ENCODE measurements around the gene KIAA1755. TPM values are rescaled to one million over a fixed set of nuclear protein-coding genes. Genes with fewer than 3 reads are reported as not detected.

The KIAA1755 gene
- total and polyA plus RNA-seq, 9 of the 15 experiments (the other 6 are each of a cell fraction or from before 2014, with no cell fraction given), result not detected

DNA sequence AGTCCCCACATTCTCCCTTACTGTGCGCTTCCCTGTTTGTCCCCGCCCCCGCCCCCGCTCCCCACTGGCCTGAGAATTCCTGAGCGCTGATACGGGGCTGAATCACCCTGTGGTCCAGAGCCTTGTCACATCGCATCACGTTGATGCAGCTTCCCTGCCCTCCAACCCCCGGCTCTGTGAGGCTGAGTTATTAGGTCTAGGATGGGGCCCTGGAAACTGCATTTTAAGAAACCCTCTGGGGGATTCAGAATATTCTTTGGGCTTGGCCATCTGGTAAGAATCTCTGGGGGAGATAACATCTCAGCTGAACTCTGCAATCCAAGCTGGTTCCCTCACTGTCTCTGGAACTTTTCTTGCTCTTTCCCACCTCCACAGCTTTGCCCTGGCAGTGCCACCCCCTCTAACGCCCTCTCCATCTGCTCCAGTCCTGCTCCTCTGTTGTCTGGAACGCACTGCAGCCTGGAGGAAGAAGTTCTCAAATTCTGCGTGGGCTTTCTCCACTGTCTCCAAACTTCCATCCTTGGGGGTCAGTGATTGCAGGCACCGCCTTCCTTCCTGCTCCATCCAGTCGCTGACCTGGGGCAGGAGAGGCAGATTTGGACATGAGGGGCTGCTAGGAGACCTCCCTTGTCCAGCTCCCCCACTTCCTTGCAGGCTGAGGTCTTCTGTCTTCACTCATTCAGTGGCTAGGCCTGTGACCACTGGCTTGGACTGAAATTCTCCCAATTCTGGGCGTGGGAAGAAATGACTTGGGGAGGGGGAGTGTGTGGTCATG is 42.6 kb downstream of the KIAA1755 start:
- FAIRE-seq (peak; percentile 64), DNase-seq (ENCODE audit: extremely low read depth in 1 of 4, low spot score in 3 of 4) (peak in 3 of 4 experiments; percentile 55 to 56 (median 55)), ATAC-seq (no peak)
- Histone ChIP-seq H2AFZ (ENCODE audit: low read depth, low read length) (no peak overlapping the region), H3K4me3 (no peak overlapping the region), H3K79me2 (ENCODE audit: control insufficient read depth, insufficient read depth, low read length) (no peaks in the 10 kb centered on the region), H3K4me1 (replicated peaks in 1 of 2; ENCODE audit: control insufficient read depth in 2 of 2, insufficient read depth in 2 of 2, low read length in 2 of 2) (peaks cover 0 to 24% of the 10 kb centered on the region in 2 experiments; a peak in 2 of 5 replicates), H3K27me3 (ENCODE audit: control insufficient read depth in 2 of 2, insufficient read depth in 2 of 2, low read length in 2 of 2) (peaks cover 6 to 49% of the 10 kb centered on the region in 2 experiments; a peak in 4 of 5 replicates), H4K20me1 (replicated peaks; ENCODE audit: control insufficient read depth, insufficient read depth, low read length) (peaks cover 8% of the 10 kb centered on the region; the same call in 1 of the 2 replicates), H3K36me3 (ENCODE audit: control insufficient read depth, insufficient read depth, low read length) (no peaks in the 10 kb centered on the region), H3K9me1 (ENCODE audit: control insufficient read depth, insufficient read depth, low read length) (no peaks in the 10 kb centered on the region), H3K9me3 (replicated peaks; ENCODE audit: control insufficient read depth, insufficient read depth, low read depth, low read length) (no peaks in the 10 kb centered on the region), H3K4me2 (ENCODE audit: insufficient read depth, low read length) (no peak overlapping the region), H3K9ac (ENCODE audit: insufficient read depth in 1 of 2, low read depth in 2 of 2, low read length in 2 of 2) (no peak overlapping the region), H3K27ac (ENCODE audit: extremely low read depth, low read depth, low read length) (no peak overlapping the region)
- ChIA-PET CTCF (ENCODE audit: low intra/inter-chr PET ratio) (interaction anchor here (1.4 kb wide), 1 partner anchor 160 kb away, joined by 5 read pairs; no protein-coding TSS in a partner anchor), POLR2A (interaction anchor here (0.6 kb wide), 1 partner anchor 854 kb away, joined by 3 read pairs; no protein-coding TSS in a partner anchor)
- BruUV-seq (replicated peaks), result no TSS peak
- intact Hi-C loops (cut with micrococcal nuclease), result no loop called here
- in situ Hi-C loops (cut with MboI), result loop anchor here (10.0 kb wide), 1 partner anchor 323 kb away; no protein-coding TSS in a partner anchor
- WGBS (ENCODE audit: insufficient coverage, low coverage, missing lambda C conversion rate), result 7% methylated on average over 14 of the region's 15 CpGs
- TF ChIP-seq HNRNPK (IDR thresholded peaks at IDR 0.05; ENCODE audit: low read depth, low read length, poor library complexity, severe bottlenecking), result no peak
- TF ChIP-seq, protein P1, sequence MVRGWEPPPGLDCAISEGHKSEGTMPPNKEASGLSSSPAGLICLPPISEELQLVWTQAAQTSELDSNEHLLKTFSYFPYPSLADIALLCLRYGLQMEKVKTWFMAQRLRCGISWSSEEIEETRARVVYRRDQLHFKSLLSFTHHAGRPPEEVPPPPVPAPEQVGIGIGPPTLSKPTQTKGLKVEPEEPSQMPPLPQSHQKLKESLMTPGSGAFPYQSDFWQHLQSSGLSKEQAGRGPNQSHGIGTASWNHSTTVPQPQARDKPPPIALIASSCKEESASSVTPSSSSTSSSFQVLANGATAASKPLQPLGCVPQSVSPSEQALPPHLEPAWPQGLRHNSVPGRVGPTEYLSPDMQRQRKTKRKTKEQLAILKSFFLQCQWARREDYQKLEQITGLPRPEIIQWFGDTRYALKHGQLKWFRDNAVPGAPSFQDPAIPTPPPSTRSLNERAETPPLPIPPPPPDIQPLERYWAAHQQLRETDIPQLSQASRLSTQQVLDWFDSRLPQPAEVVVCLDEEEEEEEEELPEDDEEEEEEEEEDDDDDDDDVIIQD (CRISPR knock-in tag; IDR thresholded peaks at IDR 0.05), result no peak
- TF ChIP-seq FOSL1 (tag; conservative IDR thresholded peaks at IDR 0.05), result peak; percentile 76
- TF ChIP-seq ZNF75A (CRISPR knock-in tag; IDR thresholded peaks at IDR 0.05), result no peak
- no peak for TF ChIP-seq NR0B1 (IDR thresholded peaks at IDR 0.05; ENCODE audit: partially characterized antibody)
- no peak for TF ChIP-seq ZNF12 (CRISPR knock-in tag; IDR thresholded peaks at IDR 0.05)
- TF ChIP-seq, protein P2, sequence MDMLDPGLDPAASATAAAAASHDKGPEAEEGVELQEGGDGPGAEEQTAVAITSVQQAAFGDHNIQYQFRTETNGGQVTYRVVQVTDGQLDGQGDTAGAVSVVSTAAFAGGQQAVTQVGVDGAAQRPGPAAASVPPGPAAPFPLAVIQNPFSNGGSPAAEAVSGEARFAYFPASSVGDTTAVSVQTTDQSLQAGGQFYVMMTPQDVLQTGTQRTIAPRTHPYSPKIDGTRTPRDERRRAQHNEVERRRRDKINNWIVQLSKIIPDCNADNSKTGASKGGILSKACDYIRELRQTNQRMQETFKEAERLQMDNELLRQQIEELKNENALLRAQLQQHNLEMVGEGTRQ (CRISPR knock-in tag; IDR thresholded peaks at IDR 0.05), result no peak
- TF ChIP-seq NELFE (IDR thresholded peaks at IDR 0.05; ENCODE audit: insufficient read depth, insufficient read length), result no peak
- TF ChIP-seq, protein P3, sequence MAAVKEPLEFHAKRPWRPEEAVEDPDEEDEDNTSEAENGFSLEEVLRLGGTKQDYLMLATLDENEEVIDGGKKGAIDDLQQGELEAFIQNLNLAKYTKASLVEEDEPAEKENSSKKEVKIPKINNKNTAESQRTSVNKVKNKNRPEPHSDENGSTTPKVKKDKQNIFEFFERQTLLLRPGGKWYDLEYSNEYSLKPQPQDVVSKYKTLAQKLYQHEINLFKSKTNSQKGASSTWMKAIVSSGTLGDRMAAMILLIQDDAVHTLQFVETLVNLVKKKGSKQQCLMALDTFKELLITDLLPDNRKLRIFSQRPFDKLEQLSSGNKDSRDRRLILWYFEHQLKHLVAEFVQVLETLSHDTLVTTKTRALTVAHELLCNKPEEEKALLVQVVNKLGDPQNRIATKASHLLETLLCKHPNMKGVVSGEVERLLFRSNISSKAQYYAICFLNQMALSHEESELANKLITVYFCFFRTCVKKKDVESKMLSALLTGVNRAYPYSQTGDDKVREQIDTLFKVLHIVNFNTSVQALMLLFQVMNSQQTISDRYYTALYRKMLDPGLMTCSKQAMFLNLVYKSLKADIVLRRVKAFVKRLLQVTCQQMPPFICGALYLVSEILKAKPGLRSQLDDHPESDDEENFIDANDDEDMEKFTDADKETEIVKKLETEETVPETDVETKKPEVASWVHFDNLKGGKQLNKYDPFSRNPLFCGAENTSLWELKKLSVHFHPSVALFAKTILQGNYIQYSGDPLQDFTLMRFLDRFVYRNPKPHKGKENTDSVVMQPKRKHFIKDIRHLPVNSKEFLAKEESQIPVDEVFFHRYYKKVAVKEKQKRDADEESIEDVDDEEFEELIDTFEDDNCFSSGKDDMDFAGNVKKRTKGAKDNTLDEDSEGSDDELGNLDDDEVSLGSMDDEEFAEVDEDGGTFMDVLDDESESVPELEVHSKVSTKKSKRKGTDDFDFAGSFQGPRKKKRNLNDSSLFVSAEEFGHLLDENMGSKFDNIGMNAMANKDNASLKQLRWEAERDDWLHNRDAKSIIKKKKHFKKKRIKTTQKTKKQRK (IDR thresholded peaks at IDR 0.05; ENCODE audit: borderline replicate concordance, low read depth, low read length), result no peak
- TF ChIP-seq ZNF444 (CRISPR knock-in tag; IDR thresholded peaks at IDR 0.05), result no peak
- TF ChIP-seq JUND (IDR thresholded peaks at IDR 0.05; ENCODE audit: borderline replicate concordance, low read depth, low read length), result peak; percentile 28; the same call in 1 of the 2 replicates
- TF ChIP-seq JUND (tag; IDR thresholded peaks at IDR 0.05; ENCODE audit: borderline replicate concordance, low read depth, low read length), result no peak
- TF ChIP-seq STAT5B (CRISPR knock-in tag; IDR thresholded peaks at IDR 0.05), result no peak
- TF ChIP-seq EGR1 (conservative IDR thresholded peaks at IDR 0.05), result peak; percentile 81

Measured in K562 (cell line).